Right atrium auricular region (tissue), 2 donors: ENCODE data around the gene PPP3CA. TPM values are rescaled to one million over a fixed set of nuclear protein-coding genes. Genes with fewer than 3 reads are reported as not detected.

ENCODE experiments used
- DNase-seq: peaks from one replicate; pipeline ENCODE4 v3.0.0-alpha.2; 2019; ENCODE audit warnings: low spot score
- H3K27ac ChIP-seq, 2 donors: fragments of 200-600 bp; sonication (generic); 1 replicate in 1 of 2; 2 replicates in 1 of 2; pipeline ENCODE4 v1.5.1; 2016 to 2019
- H3K27me3 ChIP-seq, 2 donors: fragments of 200-600 bp; sonication (generic); one replicate each; pipeline versions ENCODE4 v1.5.1 to v1.6.0; 2017 to 2019
- H3K36me3 ChIP-seq: fragments of 200-600 bp; sonication (generic); one replicate; pipeline ENCODE4 v1.5.1; 2016
- H3K4me1 ChIP-seq, 2 donors: fragments of 200-600 bp; sonication (generic); one replicate each; pipeline versions ENCODE4 v1.5.1 to v1.6.0; 2017 to 2019
- H3K4me3 ChIP-seq, 2 donors: fragments of 200-600 bp; sonication (generic); 1 replicate in 1 of 2; 2 replicates in 1 of 2; pipeline ENCODE4 v1.5.1; 2017 to 2019; ENCODE audit warnings: mild to moderate bottlenecking in 1 of 2, moderate library complexity in 1 of 2
- H3K9me3 ChIP-seq, 2 donors: fragments of 200-600 bp; sonication (generic); one replicate each; pipeline ENCODE4 v1.5.1; 2019
- CTCF ChIP-seq, 2 donors: fragments of 200-600 bp; sonication (generic); IDR thresholded peaks; one replicate each; pipeline ENCODE4 v1.5.1; 2019; ENCODE audit warnings: antibody characterized with exemption in 2 of 2
- total RNA-seq, 2 donors: library from RNA; depleted of rRNA; stranded (reverse); fragments of >200 nt; gene quantifications; one replicate each; pipeline ENCODE4 v1.1.0, GENCODE V29; 2016

Gene PPP3CA
- total RNA-seq, 2 donors from 2014 or later = 11.2 to 15.7 TPM

- no peak for DNase-seq
- Histone ChIP-seq H3K36me3 (no peaks in the 10 kb centered on the region), H3K27ac (no peak overlapping the region), H3K4me3 (no peak overlapping the region), H3K9me3 (no peaks in the 10 kb centered on the region), H3K4me1 (peaks cover 0 to 5% of the 10 kb centered on the region in 2 donors), H3K27me3 (no peaks in the 10 kb centered on the region)
- no peak for TF ChIP-seq CTCF (IDR thresholded peaks at IDR 0.05)
These were observed 194.8 kb downstream of the PPP3CA start for GRCh38 chr4:101152521-101152920.

GRCh38 chr4:101148551-101148950 lies 198.8 kb downstream of the PPP3CA start:
- H3K27me3 ChIP-seq = no peaks in the 10 kb centered on the region
- no peak for TF ChIP-seq CTCF (IDR thresholded peaks at IDR 0.05)
- no peak overlapping the region for H3K27ac ChIP-seq
- H3K9me3 ChIP-seq = no peaks in the 10 kb centered on the region
- H3K4me3 ChIP-seq = no peak overlapping the region
- no peaks in the 10 kb centered on the region for H3K36me3 ChIP-seq
- DNase-seq = no peak
- no peaks in the 10 kb centered on the region for H3K4me1 ChIP-seq

GRCh38 chr4:101147283-101147682 lies 200.0 kb downstream of the PPP3CA start:
- TF ChIP-seq CTCF (IDR thresholded peaks at IDR 0.05) = no peak
- DNase-seq = no peak

GRCh38 chr4:101145021-101145420 lies 202.3 kb downstream of the PPP3CA start:
- Histone ChIP-seq H3K4me3 (no peak overlapping the region), H3K27ac (no peak overlapping the region), H3K36me3 (no peaks in the 10 kb centered on the region), H3K4me1 (no peaks in the 10 kb centered on the region), H3K27me3 (no peaks in the 10 kb centered on the region), H3K9me3 (no peaks in the 10 kb centered on the region)
- no peak for DNase-seq
- no peak for TF ChIP-seq CTCF (IDR thresholded peaks at IDR 0.05)

More at GRCh38 chr4:101147283-101147682, 200.0 kb downstream of the PPP3CA start:
- Histone ChIP-seq H3K36me3 (no peaks in the 10 kb centered on the region), H3K27me3 (no peaks in the 10 kb centered on the region), H3K4me3 (no peak overlapping the region), H3K27ac (no peak overlapping the region), H3K9me3 (no peaks in the 10 kb centered on the region), H3K4me1 (no peaks in the 10 kb centered on the region)

- H3K36me3 ChIP-seq = no peaks in the 10 kb centered on the region
- H3K4me3 ChIP-seq = no peak overlapping the region
- TF ChIP-seq CTCF (IDR thresholded peaks at IDR 0.05) = no peak
- no peak overlapping the region for H3K27ac ChIP-seq
- no peaks in the 10 kb centered on the region for H3K4me1 ChIP-seq
- H3K27me3 ChIP-seq = no peaks in the 10 kb centered on the region
- no peak for DNase-seq
- H3K9me3 ChIP-seq = no peaks in the 10 kb centered on the region
These were observed 205.1 kb downstream of the PPP3CA start for GRCh38 chr4:101142259-101142658.

- Histone ChIP-seq H3K27me3 (no peaks in the 10 kb centered on the region), H3K4me3 (no peak overlapping the region), H3K9me3 (no peaks in the 10 kb centered on the region), H3K4me1 (no peaks in the 10 kb centered on the region), H3K27ac (no peak overlapping the region), H3K36me3 (no peaks in the 10 kb centered on the region)
- DNase-seq = no peak
- TF ChIP-seq CTCF (IDR thresholded peaks at IDR 0.05) = no peak
These were observed 205.5 kb downstream of the PPP3CA start for GRCh38 chr4:101141855-101142254.
